Osteocyte (in vitro differentiated cells): ENCODE results near the gene C13orf46. TPM values are rescaled to one million over a fixed set of nuclear protein-coding genes. Genes with fewer than 3 reads are reported as not detected.

ENCODE experiments used
- DNase-seq: peaks from one replicate; pipeline ENCODE4 v3.0.0; 2021; ENCODE audit warnings: mixed read lengths; ENCODE audit not compliant: unreplicated experiment; ENCODE audit errors: extremely low spot score
- H3K27ac Mint-ChIP-seq: one replicate; pipeline ENCODE4 v1.8.0; 2021; ENCODE audit warnings: mild to moderate bottlenecking, mixed read lengths; ENCODE audit not compliant: unreplicated experiment
- H3K27me3 Mint-ChIP-seq: one replicate; pipeline ENCODE4 v1.8.0; 2021; ENCODE audit warnings: mixed read lengths; ENCODE audit not compliant: unreplicated experiment
- H3K36me3 Mint-ChIP-seq: one replicate; pipeline ENCODE4 v1.8.0; 2021; ENCODE audit warnings: mixed read lengths; ENCODE audit not compliant: unreplicated experiment
- H3K4me1 Mint-ChIP-seq: one replicate; pipeline ENCODE4 v1.8.0; 2021; ENCODE audit warnings: mixed read lengths; ENCODE audit not compliant: unreplicated experiment
- H3K4me3 Mint-ChIP-seq: one replicate; pipeline ENCODE4 v1.8.0; 2021; ENCODE audit warnings: mild to moderate bottlenecking, moderate library complexity, mixed read lengths; ENCODE audit not compliant: unreplicated experiment
- H3K9me3 Mint-ChIP-seq: one replicate; pipeline ENCODE4 v1.8.0; 2021; ENCODE audit warnings: mixed read lengths; ENCODE audit not compliant: unreplicated experiment
- CTCF ChIP-seq: fragments of 200-600 bp; sonication (generic); IDR thresholded peaks from 2 replicates; pipeline ENCODE4 v1.5.0; 2021; ENCODE audit warnings: antibody characterized with exemption, mild to moderate bottlenecking, moderate library complexity
- total RNA-seq: library from RNA; stranded (reverse); gene quantifications from 2 replicates; pipeline ENCODE4 v1.2.1, GENCODE V29; 2021

The C13orf46 gene
- total RNA-seq, 1 donor from 2014 or later: 2.4 TPM

GRCh38 chr13:114005206-114005724, 31.4 kb upstream of the C13orf46 start:
- peak overlapping the region; percentile 71 for H3K27ac Mint-ChIP-seq
- peaks cover 7% of the 10 kb centered on the region for H3K4me1 Mint-ChIP-seq
- no peak overlapping the region for H3K4me3 Mint-ChIP-seq
- no peak for TF ChIP-seq CTCF
- no peaks in the 10 kb centered on the region for H3K27me3 Mint-ChIP-seq
- no peak for DNase-seq
- H3K9me3 Mint-ChIP-seq: no peaks in the 10 kb centered on the region
- H3K36me3 Mint-ChIP-seq: peaks cover 9% of the 10 kb centered on the region

DNA sequence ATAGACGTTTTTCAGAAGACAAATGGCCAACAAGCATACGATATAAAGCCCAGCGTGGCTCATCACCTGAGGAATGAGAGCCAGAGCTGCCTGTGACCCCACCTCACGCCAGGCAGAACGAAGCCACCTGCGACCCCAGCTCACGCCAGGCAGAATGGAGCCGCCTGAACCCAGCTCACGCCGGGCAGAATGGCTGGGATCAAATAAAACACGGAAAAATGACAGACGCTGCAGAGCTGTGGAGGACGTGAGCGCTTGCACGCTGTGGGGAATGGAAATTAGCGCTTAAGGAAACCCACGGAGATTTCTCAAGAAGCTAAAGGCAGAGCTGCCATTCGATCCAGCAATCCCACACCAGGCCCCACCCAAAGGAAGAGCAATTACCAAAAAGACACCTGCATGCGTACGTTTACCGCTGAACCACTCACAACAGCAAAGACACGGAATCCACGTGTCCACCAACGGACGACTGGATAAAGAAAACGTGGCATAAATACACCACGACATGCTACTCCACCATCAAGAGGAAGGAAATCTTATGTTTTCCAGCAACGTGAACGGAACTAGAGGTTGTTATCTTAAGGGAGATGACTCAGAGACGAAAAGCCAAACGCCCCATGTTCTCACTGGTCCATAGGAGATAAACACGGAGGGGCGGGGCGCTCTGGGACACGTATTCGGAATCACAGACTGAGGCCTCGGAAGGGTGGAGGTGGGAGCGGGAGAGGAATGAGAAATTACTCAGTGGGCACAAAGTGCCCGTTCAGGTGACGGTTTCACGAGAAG, 30.7 kb upstream of the C13orf46 start:
- H3K27ac Mint-ChIP-seq: peak overlapping the region; percentile 71
- DNase-seq: no peak
- H3K4me3 Mint-ChIP-seq: no peak overlapping the region

GRCh38 chr13:114002771-114003321, 29.0 kb upstream of the C13orf46 start:
- Mint-ChIP-seq H3K9me3 (no peaks in the 10 kb centered on the region), H3K36me3 (peaks cover 19% of the 10 kb centered on the region), H3K27ac (no peak overlapping the region), H3K4me1 (peaks cover 7% of the 10 kb centered on the region), H3K27me3 (no peaks in the 10 kb centered on the region), H3K4me3 (no peak overlapping the region)
- no peak for DNase-seq
- no peak for TF ChIP-seq CTCF

More for the DNA sequence above, 30.7 kb upstream of the C13orf46 start:
- no peaks in the 10 kb centered on the region for H3K9me3 Mint-ChIP-seq
- no peaks in the 10 kb centered on the region for H3K27me3 Mint-ChIP-seq
- peaks cover 12% of the 10 kb centered on the region for H3K36me3 Mint-ChIP-seq
- H3K4me1 Mint-ChIP-seq: peaks cover 7% of the 10 kb centered on the region
- no peak for TF ChIP-seq CTCF

DNA sequence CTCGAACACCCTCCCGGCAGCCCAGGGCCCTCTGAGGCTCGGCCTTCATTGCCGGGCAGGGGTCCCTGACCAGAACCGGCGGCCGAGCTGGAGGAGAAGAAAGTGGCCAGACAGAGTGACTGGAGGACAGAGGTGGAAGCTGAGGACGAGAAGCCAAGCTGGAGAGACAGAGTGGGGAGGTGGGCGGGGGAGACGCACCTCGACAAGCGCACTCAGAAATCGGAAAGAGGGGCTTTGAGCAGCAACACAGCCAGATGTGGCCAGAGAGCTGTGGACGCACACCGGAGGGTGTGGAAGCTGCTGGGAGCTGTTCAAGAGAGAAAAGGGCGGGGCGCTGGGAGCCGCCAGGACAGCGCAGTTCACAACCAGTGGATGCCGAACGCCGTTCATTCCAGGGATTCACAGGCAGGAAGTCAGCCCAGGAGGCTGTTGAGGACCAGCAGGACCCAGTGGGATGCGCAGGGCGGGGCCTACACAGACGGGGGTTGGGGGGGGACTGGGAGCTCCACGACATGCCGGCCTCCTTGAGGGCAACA, 28.2 kb upstream of the C13orf46 start:
- Mint-ChIP-seq H3K27ac (no peak overlapping the region), H3K4me3 (no peak overlapping the region), H3K36me3 (peaks cover 19% of the 10 kb centered on the region), H3K9me3 (no peaks in the 10 kb centered on the region), H3K27me3 (no peaks in the 10 kb centered on the region), H3K4me1 (peaks cover 7% of the 10 kb centered on the region)
- TF ChIP-seq CTCF: no peak
- no peak for DNase-seq

GRCh38 chr13:114001331-114002008, 27.6 kb upstream of the C13orf46 start:
- no peaks in the 10 kb centered on the region for H3K27me3 Mint-ChIP-seq
- no peak overlapping the region for H3K4me3 Mint-ChIP-seq
- H3K4me1 Mint-ChIP-seq: peaks cover 7% of the 10 kb centered on the region
- no peak overlapping the region for H3K27ac Mint-ChIP-seq
- TF ChIP-seq CTCF: no peak
- H3K9me3 Mint-ChIP-seq: no peaks in the 10 kb centered on the region
- peaks cover 19% of the 10 kb centered on the region for H3K36me3 Mint-ChIP-seq
- no peak for DNase-seq
